ENCODE measurements around the gene ZNF165.

The ZNF165 gene

GRCh38 chr6:28060405-28060804 is 20.0 kb upstream of the ZNF165 start:
- H3K27ac ChIP-seq (ENCODE audit: extremely low read depth, low read depth, low read length): no peak overlapping the region
- CTCF ChIA-PET: no interaction called here

GRCh38 chr6:28064272-28064671 is 16.1 kb upstream of the ZNF165 start:
- CTCF ChIA-PET: interaction anchor here (0.6 kb wide), 1 partner anchor 1504 kb away, joined by 3 read pairs; no protein-coding TSS in a partner anchor
- TF ChIP-seq HIC1 (tag by site-specific recombination; IDR thresholded peaks at IDR 0.05): no peak
- no peak for TF ChIP-seq KLF9 (tag by site-specific recombination; IDR thresholded peaks at IDR 0.05; ENCODE audit: low read depth)
- TF ChIP-seq ZNF2 (tag by site-specific recombination; IDR thresholded peaks at IDR 0.05): no peak
- no peak for TF ChIP-seq ZNF530 (tag by site-specific recombination; IDR thresholded peaks at IDR 0.05; ENCODE audit: low read depth)
- no peak for TF ChIP-seq SCRT2 (tag by site-specific recombination; IDR thresholded peaks at IDR 0.05)
- TF ChIP-seq ZBTB20 (tag by site-specific recombination; IDR thresholded peaks at IDR 0.05): no peak
- no peak for TF ChIP-seq ZNF558 (tag by site-specific recombination; IDR thresholded peaks at IDR 0.05)
- TF ChIP-seq ZSCAN16 (tag by site-specific recombination; IDR thresholded peaks at IDR 0.05): no peak
- no peak for TF ChIP-seq ZNF629 (tag by site-specific recombination; IDR thresholded peaks at IDR 0.05)
- no peak for TF ChIP-seq KLF16 (tag by site-specific recombination; IDR thresholded peaks at IDR 0.05)
- no peak for TF ChIP-seq BCL11A (tag by site-specific recombination; IDR thresholded peaks at IDR 0.05; ENCODE audit: low read depth)
- TF ChIP-seq ZNF239 (tag by site-specific recombination; IDR thresholded peaks at IDR 0.05): no peak
- TF ChIP-seq ZNF777 (tag by site-specific recombination; IDR thresholded peaks at IDR 0.05; ENCODE audit: borderline replicate concordance): no peak
- no peak for TF ChIP-seq ZNF621 (tag by site-specific recombination; IDR thresholded peaks at IDR 0.05)
- no peak for TF ChIP-seq ZEB2 (tag by site-specific recombination; IDR thresholded peaks at IDR 0.05)
- no peak for TF ChIP-seq KLF10 (tag by site-specific recombination; IDR thresholded peaks at IDR 0.05)
- TF ChIP-seq ZNF311 (tag by site-specific recombination; IDR thresholded peaks at IDR 0.05; ENCODE audit: borderline replicate concordance): no peak
- TF ChIP-seq SCRT1 (tag by site-specific recombination; IDR thresholded peaks at IDR 0.05; ENCODE audit: borderline replicate concordance): no peak
- no peaks in the 10 kb centered on the region for H3K9me3 ChIP-seq (ENCODE audit: control insufficient read depth, insufficient read depth, low read depth, low read length)

More at GRCh38 chr6:28060405-28060804, 20.0 kb upstream of the ZNF165 start:
- H3K4me1 ChIP-seq (ENCODE audit: control insufficient read depth, insufficient read depth, low read length): no peaks in the 10 kb centered on the region
- POLR2A ChIA-PET: interaction anchor here (0.7 kb wide), 1 partner anchor 14 kb away, joined by 3 read pairs; no protein-coding TSS in a partner anchor
- TF ChIP-seq SP3 (tag by site-specific recombination; IDR thresholded peaks at IDR 0.05) (no peak), ZNF391 (tag by site-specific recombination; IDR thresholded peaks at IDR 0.05; ENCODE audit: borderline replicate concordance, low read depth) (no peak), ZBTB17 (tag by site-specific recombination; IDR thresholded peaks at IDR 0.05) (0 out of 2 replicates have a peak, but pooled peaks have one; percentile 30)
- H3K4me3 ChIP-seq (ENCODE audit: low read depth, low read length): no peak overlapping the region
- H3K9me3 ChIP-seq (ENCODE audit: control insufficient read depth, insufficient read depth, low read depth, low read length): no peaks in the 10 kb centered on the region
- H3K36me3 ChIP-seq (ENCODE audit: control insufficient read depth in 2 of 2, insufficient read depth in 1 of 2, low read length in 2 of 2): no peaks in the 10 kb centered on the region

GRCh38 chr6:28068067-28068466 is 12.3 kb upstream of the ZNF165 start:
- H3K4me1 ChIP-seq (ENCODE audit: control insufficient read depth, insufficient read depth, low read length): peaks cover 15% of the 10 kb centered on the region; the same call in 1 of the 2 replicates
- H3K36me3 ChIP-seq (ENCODE audit: control insufficient read depth in 2 of 2, insufficient read depth in 1 of 2, low read length in 2 of 2): no peaks in the 10 kb centered on the region
- ChIA-PET CTCF (no interaction called here), POLR2A (no interaction called here)
- no peak overlapping the region for H3K4me3 ChIP-seq (ENCODE audit: low read depth, low read length)
- H3K27ac ChIP-seq (ENCODE audit: extremely low read depth, low read depth, low read length): 0 out of 2 replicates have a peak overlapping the region, but pooled peaks have one; percentile 12
- no peaks in the 10 kb centered on the region for H3K9me3 ChIP-seq (ENCODE audit: control insufficient read depth, insufficient read depth, low read depth, low read length)
- TF ChIP-seq ZNF280D (tag by site-specific recombination; IDR thresholded peaks at IDR 0.05) (no peak), ZNF132 (tag by site-specific recombination; IDR thresholded peaks at IDR 0.05; ENCODE audit: borderline replicate concordance) (no peak), YY2 (tag by site-specific recombination; IDR thresholded peaks at IDR 0.05) (no peak), ZSCAN18 (tag by site-specific recombination; IDR thresholded peaks at IDR 0.05) (no peak)

More at GRCh38 chr6:28064272-28064671, 16.1 kb upstream of the ZNF165 start:
- Histone ChIP-seq H3K4me3 (ENCODE audit: low read depth, low read length) (no peak overlapping the region), H3K4me1 (ENCODE audit: control insufficient read depth, insufficient read depth, low read length) (peaks cover 13% of the 10 kb centered on the region; the same call in 1 of the 2 replicates), H3K36me3 (ENCODE audit: control insufficient read depth in 2 of 2, insufficient read depth in 1 of 2, low read length in 2 of 2) (no peaks in the 10 kb centered on the region), H3K27ac (ENCODE audit: extremely low read depth, low read depth, low read length) (no peak overlapping the region)
- POLR2A ChIA-PET: no interaction called here

Data from HEK293 (cell line).